ENCODE measurements around the gene ALDH9A1. TPM values are rescaled to one million over a fixed set of nuclear protein-coding genes. Genes with fewer than 3 reads are reported as not detected.

ALDH9A1 gene
- total and polyA plus RNA-seq, 2 of the 4 experiments (the other 2 are of a cell fraction) = 43.5 to 43.7 TPM

DNA sequence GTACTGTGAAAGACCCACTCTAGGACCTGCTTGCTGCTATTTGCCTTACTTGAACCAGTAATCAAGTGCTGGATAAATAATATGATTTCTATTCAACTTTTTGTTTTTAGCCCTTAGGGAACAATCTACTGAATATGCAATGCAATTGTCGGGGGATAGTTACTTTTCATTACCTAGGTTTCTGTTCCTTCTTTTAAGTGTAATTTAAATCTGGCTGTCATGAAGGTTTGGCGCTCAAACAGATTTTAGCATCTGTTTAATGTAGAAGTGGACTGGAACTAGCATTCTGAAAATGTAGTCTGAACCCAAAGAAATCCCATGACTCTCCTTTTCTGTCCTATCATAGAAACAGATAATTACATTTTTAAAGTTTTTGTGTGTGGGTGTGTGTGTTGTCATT lies 62.5 kb downstream of the ALDH9A1 start:
- no peak overlapping the region for H4K5ac ChIP-seq (ENCODE audit: low read depth, low read length)

More for the DNA sequence above, 62.5 kb downstream of the ALDH9A1 start:
- no peak overlapping the region for H4K8ac ChIP-seq (ENCODE audit: low read depth in 2 of 2, low read length in 2 of 2)
- H3K9me3 ChIP-seq (ENCODE audit: control insufficient read depth, insufficient read depth, low read length) = no peaks in the 10 kb centered on the region
- in situ Hi-C loops (cut with MboI; ENCODE audit: low sequenced_read_pairs) = no loop called here
- ATAC-seq (ENCODE audit: low read depth) (no peak), DNase-seq (no peak)
- H2AK9ac ChIP-seq (replicated peaks; ENCODE audit: low read depth, low read length, poor library complexity) = no peak overlapping the region
- no peak for TF ChIP-seq RCOR1 (IDR thresholded peaks at IDR 0.05; ENCODE audit: insufficient replicate concordance, low read length)
- TF ChIP-seq SMC3 (IDR thresholded peaks at IDR 0.05; ENCODE audit: low read depth, low read length) = no peak
- peaks cover 10% of the 10 kb centered on the region; the same call in 1 of the 2 replicates for H3K9me1 ChIP-seq (ENCODE audit: insufficient read depth, low read length)
- H2BK120ac ChIP-seq (ENCODE audit: low read depth, low read length) = no peak overlapping the region
- no TSS peak for BruUV-seq (replicated peaks)
- peaks cover 10% of the 10 kb centered on the region for H3K4me1 ChIP-seq (ENCODE audit: control insufficient read depth, insufficient read depth, low read length)
- CTCF ChIA-PET = no interaction called here
- no peak overlapping the region for H2AFZ ChIP-seq (replicated peaks; ENCODE audit: low read length, poor library complexity)
- no peak overlapping the region for H3K4ac ChIP-seq (ENCODE audit: low read depth, low read length)
- peaks cover 9% of the 10 kb centered on the region for H3K36me3 ChIP-seq (ENCODE audit: control insufficient read depth, insufficient read depth, low read length)
- no CpG with 5 or more reads among the region's 2 CpGs for WGBS, 2 experiments (ENCODE audit: extremely low coverage in 2 of 2, insufficient read length in 1 of 2)
- POLR2A ChIA-PET (ENCODE audit: unreplicated experiment) = no interaction called here
- intact Hi-C loops (cut with micrococcal nuclease) = loop anchor here (10.0 kb wide), 1 partner anchor 189 kb away; the partner anchor contains the start of gene UCK2
- no peak overlapping the region for H3K23ac ChIP-seq (ENCODE audit: low read depth, low read length)
- peaks cover 56% of the 10 kb centered on the region for H4K20me1 ChIP-seq (ENCODE audit: insufficient read depth, low read length)
- H3K79me1 ChIP-seq (ENCODE audit: low read depth in 1 of 2, low read length in 2 of 2) = peaks cover 28 to 87% of the 10 kb centered on the region in 2 experiments
- no peak overlapping the region for H3K14ac ChIP-seq (replicated peaks; ENCODE audit: low read depth, low read length)
- no peak overlapping the region for H4K91ac ChIP-seq (ENCODE audit: insufficient read depth, low read depth, low read length)
- no peak overlapping the region for H2AK5ac ChIP-seq (ENCODE audit: low read depth, low read length)
- no peak overlapping the region for H3K18ac ChIP-seq (ENCODE audit: low read depth, low read length)
- H3K4me3 ChIP-seq (ENCODE audit: insufficient read depth, low read depth, low read length) = no peak overlapping the region
- H3K56ac ChIP-seq (ENCODE audit: extremely low read depth, insufficient read depth, low read length) = no peak overlapping the region
- H2BK20ac ChIP-seq (ENCODE audit: low read depth, low read length) = no peak overlapping the region
- H2BK15ac ChIP-seq (ENCODE audit: low read depth, low read length) = no peak overlapping the region
- dilution Hi-C loops (cut with HindIII; ENCODE audit: low sequenced_read_pairs, unreplicated experiment) = no loop called here
- no peak overlapping the region for H3K4me2 ChIP-seq (ENCODE audit: low read depth, low read length)
- no peaks in the 10 kb centered on the region for H3K27me3 ChIP-seq (ENCODE audit: control insufficient read depth, insufficient read depth, low read length)
- H3K9ac ChIP-seq (ENCODE audit: low read depth, low read length) = no peak overlapping the region
- no peak overlapping the region for H3K27ac ChIP-seq (ENCODE audit: insufficient read depth, low read length)
- no peak overlapping the region for H2BK5ac ChIP-seq (ENCODE audit: low read depth, low read length, poor library complexity, severe bottlenecking)
